GM21528 (cell line): ENCODE data around the gene GJB1.
"Not testable (repeated sequence)": the region's sequence is repeated elsewhere in the genome, so short reads cannot be mapped to it uniquely, and the experiment has no call there.

Experiments used
- ATAC-seq: cut with Tn5 transposase; IDR thresholded peaks from one replicate; pipeline ENCODE4 v1.9.1; 2021; ENCODE audit warnings: mild to moderate bottlenecking, moderate library complexity; ENCODE audit not compliant: unreplicated experiment, low FRiP score

The GJB1 gene

DNA sequence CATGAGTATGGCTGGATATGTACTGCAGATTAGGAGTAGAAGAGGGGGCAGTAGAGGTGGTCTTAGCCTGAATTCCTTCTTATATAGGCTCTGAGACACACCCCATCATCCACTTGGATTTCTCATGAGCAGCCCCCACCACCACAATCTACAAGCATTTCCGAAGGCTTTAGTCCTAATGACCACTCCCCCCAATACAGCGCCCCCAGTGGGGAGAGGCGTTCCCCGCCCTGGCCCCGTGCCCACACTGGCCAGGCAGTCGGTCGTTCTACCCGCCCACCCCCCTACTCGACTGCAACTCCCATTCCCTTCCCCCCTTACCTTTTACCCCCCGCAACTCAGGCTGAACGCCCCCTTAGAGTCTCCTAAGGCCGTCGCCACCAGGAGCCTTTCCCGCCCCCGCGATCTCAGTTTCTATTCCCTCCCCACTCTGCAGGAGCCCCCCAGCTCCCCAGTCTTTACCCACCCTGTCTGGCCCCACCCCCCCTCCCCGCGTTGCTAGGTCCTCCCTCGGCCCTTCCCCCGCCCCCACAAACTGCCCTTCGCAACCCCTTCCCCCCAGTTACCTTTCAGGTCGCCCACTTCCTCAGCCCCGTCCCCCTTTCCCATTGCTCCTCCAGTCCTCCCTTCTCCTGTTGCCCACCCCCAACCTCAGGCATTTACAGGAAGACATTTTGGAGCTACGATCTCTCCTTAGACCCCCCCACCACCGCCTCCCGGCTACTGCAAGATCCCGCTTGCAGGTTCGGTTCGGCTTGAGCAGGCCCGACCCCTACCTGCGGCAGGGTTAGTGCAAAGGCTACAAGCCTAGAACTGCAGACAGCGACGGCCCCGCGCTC is 30.4 kb downstream of the GJB1 start:
- no peak for ATAC-seq

DNA sequence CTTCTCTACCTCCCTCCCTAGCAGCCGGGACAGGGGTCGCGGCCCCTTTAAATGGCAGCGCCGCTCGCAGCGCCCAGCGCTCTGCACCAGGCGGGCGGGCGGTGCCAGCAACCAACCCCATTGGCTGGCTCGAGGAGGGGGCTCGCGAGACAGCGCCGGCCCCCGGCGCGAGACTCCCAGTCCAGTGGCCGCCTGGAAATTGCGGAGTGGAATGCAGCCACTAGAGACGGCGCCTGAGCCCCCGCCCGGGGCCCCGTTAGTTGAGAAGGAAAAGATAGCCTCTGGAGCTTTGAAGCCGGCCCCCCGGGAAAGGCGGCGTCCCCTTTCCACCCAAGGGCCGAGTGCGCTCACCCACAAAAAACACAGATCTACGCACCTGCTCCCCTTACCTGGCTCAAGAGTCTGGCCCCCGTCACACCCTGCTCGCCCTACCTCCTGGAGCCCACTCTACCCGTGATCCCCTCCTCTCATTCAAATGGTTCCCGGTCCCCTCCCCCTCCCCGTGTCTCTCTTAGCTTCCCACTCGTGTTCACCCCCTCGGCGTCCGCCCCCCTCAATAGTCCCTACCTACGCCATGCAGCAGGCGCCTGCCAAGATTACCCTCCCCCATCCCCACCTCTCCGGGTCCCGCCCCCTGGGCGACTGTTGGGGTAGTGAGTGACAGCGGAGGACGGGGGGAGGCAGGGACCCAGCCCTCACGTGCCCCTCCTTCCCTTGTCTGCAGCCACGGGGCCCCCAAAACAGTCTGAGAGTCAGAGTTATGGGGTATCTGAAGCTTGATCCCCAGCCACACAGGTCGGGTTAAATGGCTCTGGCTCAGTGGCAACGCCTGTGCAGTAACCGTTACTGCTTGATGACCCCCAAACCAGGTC is 31.3 kb downstream of the GJB1 start, which contains the start of gene ZMYM3:
ZMYM3 (minus strand) TSS at position 49 of the 872 bp plus-strand sequence. CDS start 885 bp downstream, outside the sequence.
- peak; percentile 83 for ATAC-seq

DNA sequence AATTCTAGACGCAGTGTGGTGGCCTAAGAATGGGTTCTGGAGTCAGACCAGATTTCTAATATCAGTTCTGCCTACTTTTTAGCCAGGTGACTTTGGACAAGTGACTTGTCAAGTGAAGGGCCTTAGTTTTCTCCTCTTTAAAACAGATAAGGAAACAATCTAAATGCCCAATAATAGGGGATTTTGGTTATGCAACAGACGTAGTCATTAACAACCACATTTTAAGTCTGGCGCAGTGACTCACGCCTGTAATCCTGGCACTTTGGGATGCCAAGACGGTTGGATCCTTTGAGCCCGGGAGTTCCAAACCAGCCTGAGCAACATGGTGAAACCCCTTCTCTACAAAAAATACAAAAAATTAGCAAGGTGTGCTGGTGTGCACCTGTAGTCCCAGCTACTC is 33.0 kb downstream of the GJB1 start:
- no peak for ATAC-seq

DNA sequence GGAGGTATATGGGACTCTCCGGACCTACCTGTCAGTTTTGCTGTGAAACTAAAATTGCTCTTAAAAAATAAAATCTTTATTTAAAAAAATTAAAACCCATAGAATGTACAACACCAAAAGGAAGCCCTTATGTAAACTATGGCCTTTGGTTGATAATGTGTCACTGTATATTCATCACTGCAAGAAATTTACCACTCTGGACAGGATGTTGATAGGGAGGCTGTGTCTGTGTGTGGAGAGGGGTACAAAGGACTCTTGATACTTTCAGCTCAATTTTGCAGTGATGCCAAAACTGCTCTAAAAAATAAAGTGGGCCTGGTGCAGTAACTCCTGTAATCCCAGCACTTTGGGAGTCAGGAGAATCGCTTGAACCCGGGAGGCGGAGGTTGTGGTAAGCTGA is 33.8 kb downstream of the GJB1 start:
- no peak for ATAC-seq

DNA sequence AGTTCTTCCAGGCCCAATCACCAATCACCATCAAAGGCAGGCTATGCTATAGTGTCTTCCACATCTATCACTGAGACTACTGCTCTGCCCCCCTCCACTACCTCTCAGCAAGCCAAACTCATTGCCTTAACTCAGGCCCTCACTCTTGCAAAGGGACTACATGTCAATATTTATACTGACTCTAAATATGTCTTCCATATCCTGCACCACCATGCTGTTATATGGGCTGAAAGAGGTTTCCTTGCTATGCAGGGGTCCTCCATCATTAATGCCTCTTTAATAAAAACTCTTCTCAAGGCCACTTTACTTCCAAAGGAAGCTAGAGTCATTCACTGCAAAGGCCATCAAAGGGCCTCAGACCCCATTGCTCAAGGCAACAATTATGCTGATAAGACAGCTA is 45.6 kb downstream of the GJB1 start:
- not testable (repeated sequence) for ATAC-seq

DNA sequence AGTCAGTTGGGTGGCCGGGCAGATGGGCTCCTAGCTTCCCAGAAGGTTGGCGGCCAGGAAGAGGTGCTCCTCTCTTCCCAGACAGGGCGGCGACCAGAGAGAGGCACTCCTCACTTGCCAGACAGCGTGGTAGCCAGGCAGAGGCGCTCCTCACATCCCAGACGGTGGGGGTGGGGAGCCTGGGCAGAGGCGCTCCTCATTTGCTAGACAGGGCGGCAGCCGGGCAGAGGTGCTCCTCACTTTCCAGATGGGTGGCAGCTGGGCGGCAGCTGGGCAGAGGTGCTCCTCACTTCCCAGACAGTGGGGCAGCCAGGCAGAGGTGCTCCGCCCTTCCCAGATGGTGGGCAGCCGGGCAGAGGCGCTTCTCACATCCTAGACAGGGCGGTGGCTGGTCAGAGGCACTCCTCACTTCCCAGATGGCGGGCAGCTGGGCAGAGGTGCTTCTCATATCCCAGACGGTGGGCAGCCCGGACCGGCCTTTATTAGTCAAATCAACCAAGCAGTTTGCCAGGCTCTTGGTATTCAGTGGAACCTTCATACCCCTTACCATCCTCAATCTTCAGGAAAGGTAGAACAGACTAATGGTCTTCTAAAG is 46.9 kb downstream of the GJB1 start:
- ATAC-seq = no peak

DNA sequence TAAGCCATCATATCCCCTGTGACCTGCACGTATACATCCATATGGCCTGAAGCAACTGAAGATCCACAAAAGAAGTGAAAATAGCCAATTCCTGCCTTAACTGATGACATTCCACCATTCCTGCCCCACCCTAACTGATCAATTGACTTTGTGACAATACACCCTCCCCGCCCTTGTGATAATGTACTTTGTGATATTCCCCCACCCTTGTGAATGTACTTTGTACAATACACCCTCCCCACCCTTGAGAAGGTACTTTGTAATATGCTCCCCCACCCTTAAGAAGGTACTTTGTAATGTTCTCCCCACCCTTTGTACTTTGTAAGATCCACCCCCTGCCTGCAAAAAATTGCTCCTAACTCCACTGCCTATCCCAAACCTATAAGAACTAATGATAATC is 49.3 kb downstream of the GJB1 start:
- ATAC-seq = not testable (repeated sequence)
